Osteoblast (primary cell): Measurements from ENCODE around the gene NDUFAF3. TPM values are rescaled to one million over a fixed set of nuclear protein-coding genes. Genes with fewer than 3 reads are reported as not detected.
A peak's percentile ranks its signal among the peaks of the same experiment; 100 is the strongest.

Experiments
- DNase-seq: peaks from one replicate; pipeline ENCODE4 v3.0.0; 2011; ENCODE audit warnings: low spot score, mixed read lengths; ENCODE audit not compliant: insufficient read length; ENCODE audit errors: missing footprints
- H2AFZ ChIP-seq: 2 replicates; pipeline ENCODE4 v1.6.0; 2011; ENCODE audit warnings: mild to moderate bottlenecking, low read length
- H3K27ac ChIP-seq: 2 replicates; pipeline ENCODE4 v1.5.1; 2011; ENCODE audit warnings: mild to moderate bottlenecking, low read depth, low read length, moderate library complexity
- H3K27me3 ChIP-seq: 2 replicates; pipeline ENCODE4 v1.6.0; 2012; ENCODE audit warnings: mild to moderate bottlenecking, control low read depth, inconsistent platforms, low read length, moderate library complexity; ENCODE audit not compliant: insufficient read depth
- H3K36me3 ChIP-seq: 2 replicates; pipeline ENCODE4 v1.5.1; 2011; ENCODE audit warnings: mild to moderate bottlenecking, low read length, control low read depth, moderate library complexity; ENCODE audit not compliant: insufficient read depth
- H3K4me1 ChIP-seq: 2 replicates; pipeline ENCODE4 v1.5.1; 2011; ENCODE audit warnings: mild to moderate bottlenecking, low read length, control low read depth, moderate library complexity; ENCODE audit not compliant: insufficient read depth
- H3K4me2 ChIP-seq: 2 replicates; pipeline ENCODE4 v1.6.0; 2011; ENCODE audit warnings: mild to moderate bottlenecking, low read length; ENCODE audit not compliant: insufficient read depth
- H3K4me3 ChIP-seq: fragments of 200-600 bp; sonication (generic); 3 replicates; pipeline ENCODE4 v1.5.1; 2012; ENCODE audit warnings: mild to moderate bottlenecking, low read length, inconsistent platforms; ENCODE audit not compliant: insufficient read depth
- H3K79me2 ChIP-seq: 2 replicates; pipeline ENCODE4 v1.6.0; 2012; ENCODE audit warnings: mild to moderate bottlenecking, low read length, control low read depth, inconsistent platforms; ENCODE audit not compliant: insufficient read depth
- H3K9me3 ChIP-seq: 2 replicates; pipeline ENCODE4 v1.5.1; 2011; ENCODE audit warnings: low read depth, low read length, control low read depth
- H4K20me1 ChIP-seq: 2 replicates; pipeline ENCODE4 v1.6.0; 2012; ENCODE audit warnings: mild to moderate bottlenecking, low read length, control low read depth; ENCODE audit not compliant: insufficient read depth
- total RNA-seq: library from RNA; depleted of rRNA; stranded (reverse); fragments of >200 nt; gene quantifications from 2 replicates; pipeline ENCODE4 v1.2.3, GENCODE V29; 2012
- TF ChIP-seq, protein P1 (sequence below): IDR thresholded peaks from 2 replicates; pipeline ENCODE4 v1.5.1; 2011; ENCODE audit warnings: mild to moderate bottlenecking, low read depth, low read length, moderate library complexity; ENCODE audit errors: extremely low read depth

NDUFAF3 gene
- total RNA-seq, 1 donor = 43.4 TPM

DNA sequence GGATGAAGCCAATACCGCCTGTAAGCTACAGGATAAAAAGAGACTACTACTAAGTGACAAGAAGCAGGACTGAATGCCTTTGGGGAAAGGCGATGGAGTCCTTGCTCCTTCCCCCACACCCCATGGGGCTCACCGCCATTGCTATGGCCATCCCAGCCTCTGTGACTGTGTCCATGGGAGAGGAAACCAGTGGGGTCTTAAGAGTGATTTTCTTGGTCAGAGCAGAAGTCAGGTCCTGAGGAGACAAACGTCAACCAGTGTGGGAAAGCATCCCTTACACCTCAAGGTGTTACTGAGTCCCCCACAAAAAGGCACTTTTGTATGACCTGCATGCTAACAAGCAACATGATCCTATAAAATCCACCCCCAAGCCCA lies 6.4 kb downstream of the NDUFAF3 start:
- Histone ChIP-seq H2AFZ (no peak overlapping the region), H3K27me3 (no peaks in the 10 kb centered on the region), H3K4me1 (peaks cover 37% of the 10 kb centered on the region), H3K27ac (peak overlapping the region; percentile 89), H3K4me3 (peak overlapping the region; percentile 92), H3K9me3 (no peaks in the 10 kb centered on the region), H3K79me2 (peaks cover 55% of the 10 kb centered on the region), H4K20me1 (peaks cover 13% of the 10 kb centered on the region), H3K4me2 (peak overlapping the region; percentile 89), H3K36me3 (peaks cover 76% of the 10 kb centered on the region)
- peak; percentile 30 for DNase-seq
- TF ChIP-seq, protein P1, sequence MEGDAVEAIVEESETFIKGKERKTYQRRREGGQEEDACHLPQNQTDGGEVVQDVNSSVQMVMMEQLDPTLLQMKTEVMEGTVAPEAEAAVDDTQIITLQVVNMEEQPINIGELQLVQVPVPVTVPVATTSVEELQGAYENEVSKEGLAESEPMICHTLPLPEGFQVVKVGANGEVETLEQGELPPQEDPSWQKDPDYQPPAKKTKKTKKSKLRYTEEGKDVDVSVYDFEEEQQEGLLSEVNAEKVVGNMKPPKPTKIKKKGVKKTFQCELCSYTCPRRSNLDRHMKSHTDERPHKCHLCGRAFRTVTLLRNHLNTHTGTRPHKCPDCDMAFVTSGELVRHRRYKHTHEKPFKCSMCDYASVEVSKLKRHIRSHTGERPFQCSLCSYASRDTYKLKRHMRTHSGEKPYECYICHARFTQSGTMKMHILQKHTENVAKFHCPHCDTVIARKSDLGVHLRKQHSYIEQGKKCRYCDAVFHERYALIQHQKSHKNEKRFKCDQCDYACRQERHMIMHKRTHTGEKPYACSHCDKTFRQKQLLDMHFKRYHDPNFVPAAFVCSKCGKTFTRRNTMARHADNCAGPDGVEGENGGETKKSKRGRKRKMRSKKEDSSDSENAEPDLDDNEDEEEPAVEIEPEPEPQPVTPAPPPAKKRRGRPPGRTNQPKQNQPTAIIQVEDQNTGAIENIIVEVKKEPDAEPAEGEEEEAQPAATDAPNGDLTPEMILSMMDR = no peak

GRCh38 chr3:49028673-49029562 lies 7.0 kb downstream of the NDUFAF3 start, which contains the start of gene IMPDH2:
Gene IMPDH2 (minus strand): TSS chr3:49029398. CDS start chr3:49029350, 48 bp downstream.
- H4K20me1 ChIP-seq = peaks cover 13% of the 10 kb centered on the region
- H3K36me3 ChIP-seq = peaks cover 75% of the 10 kb centered on the region
- H3K79me2 ChIP-seq = peaks cover 52% of the 10 kb centered on the region
- DNase-seq = peak; percentile 92
- H2AFZ ChIP-seq = peak within 1 kb of the TSS; percentile 80
- peak within 1 kb of the TSS; percentile 92 for H3K4me3 ChIP-seq
- H3K9me3 ChIP-seq = no peaks in the 10 kb centered on the region
- H3K4me2 ChIP-seq = peak within 1 kb of the TSS; percentile 89
- H3K27me3 ChIP-seq = no peaks in the 10 kb centered on the region
- H3K4me1 ChIP-seq = peaks cover 36% of the 10 kb centered on the region
- TF ChIP-seq, protein P1 = no peak
- H3K27ac ChIP-seq = peak within 1 kb of the TSS; percentile 89

DNA sequence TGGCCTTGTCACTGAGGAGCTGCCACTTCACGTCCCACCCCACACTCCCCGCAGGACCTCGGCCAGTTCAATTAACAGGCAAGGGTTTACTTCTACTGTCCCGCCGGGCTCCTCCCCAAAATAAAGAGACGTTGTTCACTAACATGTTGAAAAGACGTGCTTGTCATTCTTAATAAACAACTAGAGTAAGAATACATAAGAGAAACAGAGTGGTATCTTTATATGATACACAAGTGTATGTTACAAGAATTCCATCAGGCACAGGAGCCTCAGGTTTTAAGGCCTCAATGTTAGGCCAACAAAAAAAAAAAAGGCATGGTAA lies 7.6 kb downstream of the NDUFAF3 start:
- Histone ChIP-seq H3K9me3 (no peaks in the 10 kb centered on the region), H3K27ac (peak overlapping the region; percentile 89), H4K20me1 (peaks cover 10% of the 10 kb centered on the region), H3K4me2 (peak overlapping the region; percentile 89), H3K4me1 (peaks cover 36% of the 10 kb centered on the region), H3K27me3 (no peaks in the 10 kb centered on the region), H3K4me3 (peak overlapping the region; percentile 92), H3K79me2 (peaks cover 49% of the 10 kb centered on the region), H3K36me3 (peaks cover 74% of the 10 kb centered on the region), H2AFZ (peak overlapping the region; percentile 80)
- TF ChIP-seq, protein P1 = no peak
- no peak for DNase-seq

DNA sequence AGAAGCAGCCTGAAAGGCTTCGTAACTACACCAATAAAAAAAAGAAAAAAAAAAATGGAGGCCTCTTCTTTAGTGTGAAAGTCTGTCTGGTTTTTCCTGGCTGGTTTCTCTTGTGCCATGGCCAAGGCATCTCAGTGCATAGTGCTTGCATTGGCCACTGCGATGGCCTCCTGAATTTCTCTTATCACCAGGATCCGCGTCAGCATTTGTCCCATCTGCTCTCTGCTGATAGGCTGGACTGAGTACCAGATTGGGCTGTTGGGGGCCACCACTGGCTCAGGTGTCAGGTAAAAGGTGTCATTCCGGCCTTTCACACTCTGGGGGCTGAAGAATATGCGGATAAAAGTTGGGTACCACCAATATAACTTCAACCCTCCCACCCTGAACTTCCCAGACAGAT lies 8.4 kb downstream of the NDUFAF3 start:
- peaks cover 7% of the 10 kb centered on the region for H4K20me1 ChIP-seq
- H3K4me2 ChIP-seq = no peak overlapping the region
- no peak overlapping the region for H2AFZ ChIP-seq
- TF ChIP-seq, protein P1 = no peak
- H3K4me1 ChIP-seq = peaks cover 36% of the 10 kb centered on the region
- DNase-seq = no peak
- H3K9me3 ChIP-seq = no peaks in the 10 kb centered on the region
- H3K79me2 ChIP-seq = peaks cover 45% of the 10 kb centered on the region
- H3K27me3 ChIP-seq = no peaks in the 10 kb centered on the region
- no peak overlapping the region for H3K4me3 ChIP-seq
- peaks cover 74% of the 10 kb centered on the region for H3K36me3 ChIP-seq
- H3K27ac ChIP-seq = no peak overlapping the region
